ENCODE data around the gene PTS. TPM values are rescaled to one million over a fixed set of nuclear protein-coding genes. Genes with fewer than 3 reads are reported as not detected.

PTS gene
- total and polyA plus RNA-seq, 4 donors, result 11.3 to 106 (median 49.5) TPM

- TF ChIP-seq YY1 (IDR thresholded peaks at IDR 0.05) (no peak), SP1 (IDR thresholded peaks at IDR 0.05) (no peak)
- TF ChIP-seq, protein P1, sequence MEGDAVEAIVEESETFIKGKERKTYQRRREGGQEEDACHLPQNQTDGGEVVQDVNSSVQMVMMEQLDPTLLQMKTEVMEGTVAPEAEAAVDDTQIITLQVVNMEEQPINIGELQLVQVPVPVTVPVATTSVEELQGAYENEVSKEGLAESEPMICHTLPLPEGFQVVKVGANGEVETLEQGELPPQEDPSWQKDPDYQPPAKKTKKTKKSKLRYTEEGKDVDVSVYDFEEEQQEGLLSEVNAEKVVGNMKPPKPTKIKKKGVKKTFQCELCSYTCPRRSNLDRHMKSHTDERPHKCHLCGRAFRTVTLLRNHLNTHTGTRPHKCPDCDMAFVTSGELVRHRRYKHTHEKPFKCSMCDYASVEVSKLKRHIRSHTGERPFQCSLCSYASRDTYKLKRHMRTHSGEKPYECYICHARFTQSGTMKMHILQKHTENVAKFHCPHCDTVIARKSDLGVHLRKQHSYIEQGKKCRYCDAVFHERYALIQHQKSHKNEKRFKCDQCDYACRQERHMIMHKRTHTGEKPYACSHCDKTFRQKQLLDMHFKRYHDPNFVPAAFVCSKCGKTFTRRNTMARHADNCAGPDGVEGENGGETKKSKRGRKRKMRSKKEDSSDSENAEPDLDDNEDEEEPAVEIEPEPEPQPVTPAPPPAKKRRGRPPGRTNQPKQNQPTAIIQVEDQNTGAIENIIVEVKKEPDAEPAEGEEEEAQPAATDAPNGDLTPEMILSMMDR (IDR thresholded peaks at IDR 0.05; ENCODE audit: low read depth, low read length, missing input control), result no peak
- H3K36me3 ChIP-seq (ENCODE audit: control insufficient read depth in 4 of 4, insufficient read depth in 3 of 4, low read depth in 1 of 4, low read length in 3 of 4), result peaks cover 0 to 4% (median 1%) of the 10 kb centered on the region in 4 donors
- H3K27ac ChIP-seq (ENCODE audit: low read depth in 1 of 2, low read length in 2 of 2), result no peak overlapping the region
- H3K4me3 ChIP-seq (ENCODE audit: low read depth in 1 of 3, low read length in 3 of 3), result no peak overlapping the region
- no peak for DNase-seq (ENCODE audit: low spot score)
- H3K9ac ChIP-seq (ENCODE audit: low read depth in 1 of 2, low read length in 2 of 2), result no peak overlapping the region
- no peaks in the 10 kb centered on the region for H3K4me1 ChIP-seq (ENCODE audit: control insufficient read depth in 4 of 4, insufficient read depth in 4 of 4, low read length in 3 of 4)
- WGBS, result 67% methylated on average over 4 of the region's 4 CpGs
- no peaks in the 10 kb centered on the region for H3K9me3 ChIP-seq (ENCODE audit: control insufficient read depth in 4 of 4, low read length in 3 of 4)
- no peaks in the 10 kb centered on the region for H3K27me3 ChIP-seq (ENCODE audit: control insufficient read depth in 4 of 4, insufficient read depth in 4 of 4, low read length in 3 of 4)
These were observed 21.0 kb downstream of the PTS start for GRCh38 chr11:112247201-112247600.

- Histone ChIP-seq H3K27ac (ENCODE audit: low read depth in 1 of 2, low read length in 2 of 2) (no peak overlapping the region), H3K9me3 (ENCODE audit: control insufficient read depth in 4 of 4, low read length in 3 of 4) (no peaks in the 10 kb centered on the region), H3K27me3 (ENCODE audit: control insufficient read depth in 4 of 4, insufficient read depth in 4 of 4, low read length in 3 of 4) (no peaks in the 10 kb centered on the region), H3K9ac (ENCODE audit: low read depth in 1 of 2, low read length in 2 of 2) (no peak overlapping the region), H3K36me3 (ENCODE audit: control insufficient read depth in 4 of 4, insufficient read depth in 3 of 4, low read depth in 1 of 4, low read length in 3 of 4) (peaks cover 0 to 4% (median under 1%) of the 10 kb centered on the region in 4 donors), H3K4me1 (ENCODE audit: control insufficient read depth in 4 of 4, insufficient read depth in 4 of 4, low read length in 3 of 4) (no peaks in the 10 kb centered on the region), H3K4me3 (ENCODE audit: low read depth in 1 of 3, low read length in 3 of 3) (no peak overlapping the region)
- no peak for DNase-seq (ENCODE audit: low spot score)
- 96% methylated on average over 2 of the region's 2 CpGs for WGBS
- no peak for TF ChIP-seq FOXA1 (IDR thresholded peaks at IDR 0.05)
- TF ChIP-seq, protein P2, sequence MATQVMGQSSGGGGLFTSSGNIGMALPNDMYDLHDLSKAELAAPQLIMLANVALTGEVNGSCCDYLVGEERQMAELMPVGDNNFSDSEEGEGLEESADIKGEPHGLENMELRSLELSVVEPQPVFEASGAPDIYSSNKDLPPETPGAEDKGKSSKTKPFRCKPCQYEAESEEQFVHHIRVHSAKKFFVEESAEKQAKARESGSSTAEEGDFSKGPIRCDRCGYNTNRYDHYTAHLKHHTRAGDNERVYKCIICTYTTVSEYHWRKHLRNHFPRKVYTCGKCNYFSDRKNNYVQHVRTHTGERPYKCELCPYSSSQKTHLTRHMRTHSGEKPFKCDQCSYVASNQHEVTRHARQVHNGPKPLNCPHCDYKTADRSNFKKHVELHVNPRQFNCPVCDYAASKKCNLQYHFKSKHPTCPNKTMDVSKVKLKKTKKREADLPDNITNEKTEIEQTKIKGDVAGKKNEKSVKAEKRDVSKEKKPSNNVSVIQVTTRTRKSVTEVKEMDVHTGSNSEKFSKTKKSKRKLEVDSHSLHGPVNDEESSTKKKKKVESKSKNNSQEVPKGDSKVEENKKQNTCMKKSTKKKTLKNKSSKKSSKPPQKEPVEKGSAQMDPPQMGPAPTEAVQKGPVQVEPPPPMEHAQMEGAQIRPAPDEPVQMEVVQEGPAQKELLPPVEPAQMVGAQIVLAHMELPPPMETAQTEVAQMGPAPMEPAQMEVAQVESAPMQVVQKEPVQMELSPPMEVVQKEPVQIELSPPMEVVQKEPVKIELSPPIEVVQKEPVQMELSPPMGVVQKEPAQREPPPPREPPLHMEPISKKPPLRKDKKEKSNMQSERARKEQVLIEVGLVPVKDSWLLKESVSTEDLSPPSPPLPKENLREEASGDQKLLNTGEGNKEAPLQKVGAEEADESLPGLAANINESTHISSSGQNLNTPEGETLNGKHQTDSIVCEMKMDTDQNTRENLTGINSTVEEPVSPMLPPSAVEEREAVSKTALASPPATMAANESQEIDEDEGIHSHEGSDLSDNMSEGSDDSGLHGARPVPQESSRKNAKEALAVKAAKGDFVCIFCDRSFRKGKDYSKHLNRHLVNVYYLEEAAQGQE (IDR thresholded peaks at IDR 0.05), result no peak
- TF ChIP-seq FOXA2 (IDR thresholded peaks at IDR 0.05), result no peak
- no peak for TF ChIP-seq ZBTB33 (IDR thresholded peaks at IDR 0.05)
- TF ChIP-seq MAX (IDR thresholded peaks at IDR 0.05), result no peak
- no peak for TF ChIP-seq HNF4A (conservative IDR thresholded peaks at IDR 0.05)
- TF ChIP-seq SP1 (IDR thresholded peaks at IDR 0.05), result no peak
- no peak for TF ChIP-seq HNF4G (IDR thresholded peaks at IDR 0.05)
- no peak for TF ChIP-seq TAF1 (conservative IDR thresholded peaks at IDR 0.05)
These were observed 22.0 kb downstream of the PTS start for GRCh38 chr11:112248201-112248600.

Measured in liver (tissue), 9 donors.